ENCODE measurements around the gene ZFP36L2. TPM values are rescaled to one million over a fixed set of nuclear protein-coding genes. Genes with fewer than 3 reads are reported as not detected.

The ZFP36L2 gene
- total RNA-seq, 4 donors from 2014 or later, result 90.0 to 141 (median 116) TPM

DNA sequence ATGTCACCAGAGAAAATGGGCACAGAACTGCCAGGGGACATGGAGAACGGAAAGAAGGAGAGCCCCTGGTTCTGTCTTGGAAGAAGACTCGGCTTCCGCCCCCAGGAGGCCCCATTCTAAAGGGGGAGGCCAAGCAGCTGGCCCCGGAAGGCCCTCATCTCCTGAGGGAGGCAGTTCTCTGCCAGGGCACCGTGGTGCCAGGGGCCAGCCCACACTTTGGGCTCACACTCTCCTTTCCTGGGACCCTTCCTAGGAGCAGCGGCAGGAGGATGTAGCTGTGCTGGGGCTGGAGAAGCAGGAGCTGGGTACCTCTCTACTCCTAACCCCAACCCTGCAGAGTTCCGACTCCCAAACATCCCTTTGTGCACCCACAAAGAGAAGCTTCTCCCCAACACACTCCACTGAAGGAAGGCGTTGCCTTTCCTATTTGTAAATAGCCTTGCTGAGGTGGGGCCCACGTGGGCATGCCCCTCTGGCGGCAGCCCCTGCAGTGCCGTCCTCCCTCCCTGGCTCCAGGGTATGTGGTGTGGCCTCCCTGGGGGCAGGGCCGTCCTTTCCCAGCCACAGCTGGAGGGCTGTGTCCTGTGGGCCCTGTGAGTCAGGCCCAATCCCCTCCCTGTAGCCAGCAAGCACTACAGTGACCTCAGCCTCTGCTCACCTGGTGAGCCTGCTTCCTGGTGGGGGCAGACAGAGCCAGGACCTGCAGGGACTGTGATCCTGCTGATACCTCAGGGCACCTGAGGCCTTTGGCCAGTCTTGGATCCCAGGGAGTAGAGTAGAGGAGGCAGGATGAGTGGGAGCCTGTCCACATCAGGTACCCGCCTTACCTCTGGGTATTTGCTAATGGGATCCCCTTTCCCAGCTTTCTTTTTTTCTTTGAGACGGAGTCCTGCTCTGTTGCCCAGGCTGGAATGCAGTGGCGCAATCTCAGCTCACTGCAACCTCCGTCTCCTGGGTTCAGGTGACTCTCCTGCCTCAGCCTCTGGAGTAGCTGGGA, 26.6 kb downstream of the ZFP36L2 start:
- DNase-seq (ENCODE audit: low spot score in 2 of 2), result no peak
- H3K4me1 ChIP-seq, result peaks cover 0 to 5% (median 0%) of the 10 kb centered on the region in 4 donors
- WGBS, 2 donors, result 77 to 79% methylated on average over 12 to 13 of the region's 16 CpGs
- no peaks in the 10 kb centered on the region for H3K9me3 ChIP-seq
- H3K36me3 ChIP-seq, result no peaks in the 10 kb centered on the region
- TF ChIP-seq, protein P1, sequence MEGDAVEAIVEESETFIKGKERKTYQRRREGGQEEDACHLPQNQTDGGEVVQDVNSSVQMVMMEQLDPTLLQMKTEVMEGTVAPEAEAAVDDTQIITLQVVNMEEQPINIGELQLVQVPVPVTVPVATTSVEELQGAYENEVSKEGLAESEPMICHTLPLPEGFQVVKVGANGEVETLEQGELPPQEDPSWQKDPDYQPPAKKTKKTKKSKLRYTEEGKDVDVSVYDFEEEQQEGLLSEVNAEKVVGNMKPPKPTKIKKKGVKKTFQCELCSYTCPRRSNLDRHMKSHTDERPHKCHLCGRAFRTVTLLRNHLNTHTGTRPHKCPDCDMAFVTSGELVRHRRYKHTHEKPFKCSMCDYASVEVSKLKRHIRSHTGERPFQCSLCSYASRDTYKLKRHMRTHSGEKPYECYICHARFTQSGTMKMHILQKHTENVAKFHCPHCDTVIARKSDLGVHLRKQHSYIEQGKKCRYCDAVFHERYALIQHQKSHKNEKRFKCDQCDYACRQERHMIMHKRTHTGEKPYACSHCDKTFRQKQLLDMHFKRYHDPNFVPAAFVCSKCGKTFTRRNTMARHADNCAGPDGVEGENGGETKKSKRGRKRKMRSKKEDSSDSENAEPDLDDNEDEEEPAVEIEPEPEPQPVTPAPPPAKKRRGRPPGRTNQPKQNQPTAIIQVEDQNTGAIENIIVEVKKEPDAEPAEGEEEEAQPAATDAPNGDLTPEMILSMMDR (IDR thresholded peaks at IDR 0.05), result no peak
- TF ChIP-seq EP300 (IDR thresholded peaks at IDR 0.05) (no peak), POLR2A (IDR thresholded peaks at IDR 0.05) (no peak)
- no peak overlapping the region for H3K27ac ChIP-seq
- H3K27me3 ChIP-seq, result no peaks in the 10 kb centered on the region
- no peak overlapping the region for H3K4me3 ChIP-seq

- TF ChIP-seq EP300 (IDR thresholded peaks at IDR 0.05) (no peak), POLR2A (IDR thresholded peaks at IDR 0.05) (no peak)
- TF ChIP-seq, protein P1 (IDR thresholded peaks at IDR 0.05), result no peak
- Histone ChIP-seq H3K27me3 (no peaks in the 10 kb centered on the region), H3K4me1 (peaks cover 0 to 14% (median 0%) of the 10 kb centered on the region in 4 donors), H3K36me3 (no peaks in the 10 kb centered on the region), H3K4me3 (no peak overlapping the region), H3K9me3 (no peaks in the 10 kb centered on the region), H3K27ac (no peak overlapping the region)
- no peak for DNase-seq (ENCODE audit: low spot score in 2 of 2)
- WGBS, 2 donors, result 95 to 97% methylated on average over 6 of the region's 6 CpGs
Measured at GRCh38 chr2:43198263-43198662, 28.1 kb downstream of the ZFP36L2 start.

- Histone ChIP-seq H3K27me3 (no peaks in the 10 kb centered on the region), H3K36me3 (no peaks in the 10 kb centered on the region), H3K4me1 (peaks cover 0 to 17% (median 0%) of the 10 kb centered on the region in 4 donors), H3K27ac (no peak overlapping the region), H3K4me3 (no peak overlapping the region), H3K9me3 (no peaks in the 10 kb centered on the region)
- 86 to 90% methylated on average over 5 of the region's 5 CpGs for WGBS, 2 donors
- TF ChIP-seq, protein P1 (IDR thresholded peaks at IDR 0.05), result no peak
- TF ChIP-seq EP300 (IDR thresholded peaks at IDR 0.05) (no peak), POLR2A (IDR thresholded peaks at IDR 0.05) (no peak)
- DNase-seq (ENCODE audit: low spot score in 2 of 2), result no peak
Measured at GRCh38 chr2:43197588-43197896, 28.9 kb downstream of the ZFP36L2 start.

GRCh38 chr2:43196768-43197587, 29.4 kb downstream of the ZFP36L2 start:
- Histone ChIP-seq H3K4me1 (peaks cover 0 to 17% (median 0%) of the 10 kb centered on the region in 4 donors), H3K9me3 (no peaks in the 10 kb centered on the region), H3K36me3 (no peaks in the 10 kb centered on the region), H3K4me3 (no peak overlapping the region), H3K27me3 (no peaks in the 10 kb centered on the region), H3K27ac (no peak overlapping the region)
- DNase-seq (ENCODE audit: low spot score in 2 of 2), result no peak
- WGBS, 2 donors, result 54 to 65% methylated on average over 12 of the region's 12 CpGs
- TF ChIP-seq, protein P1 (IDR thresholded peaks at IDR 0.05), result no peak
- TF ChIP-seq EP300 (IDR thresholded peaks at IDR 0.05) (no peak), POLR2A (IDR thresholded peaks at IDR 0.05) (no peak)

Data from tibial nerve (tissue), 4 donors.